Brain microvascular endothelial cell (primary cell): Measurements from ENCODE around the gene TNS3.

Source experiments
- DNase-seq: peaks from one replicate; pipeline ENCODE4 v3.0.0-alpha.2; 2020
- H3K27ac ChIP-seq: fragments of 250-450 bp; sonication (Bioruptor Pico); 2 replicates; pipeline ENCODE4 v1.5.1; 2020; ENCODE audit warnings: mild to moderate bottlenecking, moderate library complexity
- H3K27me3 ChIP-seq: fragments of 250-450 bp; sonication (Bioruptor Pico); replicated peaks from 2 replicates; pipeline ENCODE4 v1.5.1; 2020; ENCODE audit warnings: mild to moderate bottlenecking
- H3K36me3 ChIP-seq: fragments of 250-450 bp; sonication (Bioruptor Pico); replicated peaks from 2 replicates; pipeline ENCODE4 v1.5.1; 2020; ENCODE audit warnings: mild to moderate bottlenecking
- H3K4me3 ChIP-seq: 2 replicates; pipeline ENCODE4 v1.5.1; 2011; ENCODE audit warnings: low read depth, mild to moderate bottlenecking, control low read depth, low read length, moderate library complexity
- CTCF ChIP-seq: IDR thresholded peaks from 2 replicates; pipeline ENCODE4 v1.5.1; 2011; ENCODE audit warnings: low read depth, mild to moderate bottlenecking, moderate library complexity, low read length, control low read depth, inconsistent platforms; ENCODE audit errors: missing control alignments
- in situ Hi-C: cut with HindIII; loops from 2 replicates; pipeline ENCODE4 v1.10.0; 2017; ENCODE audit warnings: low sequenced_read_pairs, low pct_ligation_motif_present

TNS3 gene

DNA sequence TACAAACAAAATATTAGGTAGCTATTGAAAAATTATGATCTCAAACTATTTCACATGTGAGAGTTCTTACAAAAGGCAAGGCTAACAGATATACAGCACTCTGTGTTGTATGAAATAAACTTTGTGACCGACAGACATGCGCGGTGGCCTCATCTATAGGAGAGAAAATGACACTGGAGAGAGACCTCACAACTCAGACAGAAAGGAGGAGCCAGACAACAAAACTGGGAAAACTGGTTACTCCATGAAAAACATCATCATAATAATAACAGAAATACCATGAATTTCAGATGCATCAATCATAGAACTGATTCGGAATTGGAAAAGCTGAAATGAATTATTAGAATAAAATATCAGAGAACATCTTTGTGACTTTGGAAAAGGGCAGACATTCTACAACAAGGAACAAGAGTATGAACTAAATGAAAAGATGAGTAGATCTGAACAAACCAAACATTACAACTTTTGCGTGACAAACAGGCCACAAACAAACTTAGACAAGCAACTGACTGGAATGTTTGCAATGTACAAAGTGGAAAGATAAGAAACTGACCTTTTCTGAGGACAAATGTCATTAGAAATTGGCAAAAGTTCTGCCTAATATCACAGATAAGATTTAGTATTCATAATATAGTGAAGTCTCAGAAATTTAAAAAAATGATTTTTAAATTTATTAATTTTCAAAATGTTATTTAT, 69.3 kb downstream of the TNS3 start:
- no peaks in the 10 kb centered on the region for H3K36me3 ChIP-seq
- no peak for TF ChIP-seq CTCF
- peak overlapping the region; percentile 12 for H3K27ac ChIP-seq
- H3K4me3 ChIP-seq, result no peak overlapping the region
- DNase-seq, result no peak
- no peaks in the 10 kb centered on the region for H3K27me3 ChIP-seq
- in situ Hi-C loops, result no loop called here

- TF ChIP-seq CTCF, result no peak
- in situ Hi-C loops, result no loop called here
- Histone ChIP-seq H3K27ac (no peak overlapping the region), H3K36me3 (no peaks in the 10 kb centered on the region), H3K27me3 (no peaks in the 10 kb centered on the region), H3K4me3 (no peak overlapping the region)
- no peak for DNase-seq
Measured at GRCh38 chr7:47511699-47512370, 70.1 kb downstream of the TNS3 start.

- no peaks in the 10 kb centered on the region for H3K27me3 ChIP-seq
- H3K27ac ChIP-seq, result no peak overlapping the region
- no peaks in the 10 kb centered on the region for H3K36me3 ChIP-seq
- in situ Hi-C loops, result no loop called here
- no peak overlapping the region for H3K4me3 ChIP-seq
- TF ChIP-seq CTCF, result no peak
- no peak for DNase-seq
Measured at GRCh38 chr7:47510786-47511185, 71.1 kb downstream of the TNS3 start.

DNA sequence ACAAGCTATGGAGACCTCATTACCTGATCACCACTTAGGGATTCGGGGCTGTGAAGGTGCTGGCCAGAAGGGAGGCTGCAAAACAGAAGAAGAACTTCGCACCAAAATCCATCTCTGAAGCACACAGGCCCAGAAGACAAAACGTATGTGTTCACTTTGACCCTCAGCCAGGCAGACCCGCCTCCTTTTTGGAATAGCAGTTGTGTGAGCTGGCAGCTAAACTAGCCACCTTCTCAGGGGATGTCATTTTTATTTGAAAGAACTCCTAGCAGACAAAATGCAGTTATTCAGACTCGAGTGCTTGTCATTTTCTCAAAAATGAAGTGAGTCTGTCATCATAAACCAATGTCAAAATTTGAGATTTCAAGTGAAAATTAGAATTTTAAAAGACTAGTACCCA, 71.7 kb downstream of the TNS3 start:
- no peak for TF ChIP-seq CTCF
- in situ Hi-C loops, result no loop called here
- Histone ChIP-seq H3K4me3 (no peak overlapping the region), H3K36me3 (no peaks in the 10 kb centered on the region), H3K27me3 (no peaks in the 10 kb centered on the region), H3K27ac (no peak overlapping the region)
- no peak for DNase-seq

DNA sequence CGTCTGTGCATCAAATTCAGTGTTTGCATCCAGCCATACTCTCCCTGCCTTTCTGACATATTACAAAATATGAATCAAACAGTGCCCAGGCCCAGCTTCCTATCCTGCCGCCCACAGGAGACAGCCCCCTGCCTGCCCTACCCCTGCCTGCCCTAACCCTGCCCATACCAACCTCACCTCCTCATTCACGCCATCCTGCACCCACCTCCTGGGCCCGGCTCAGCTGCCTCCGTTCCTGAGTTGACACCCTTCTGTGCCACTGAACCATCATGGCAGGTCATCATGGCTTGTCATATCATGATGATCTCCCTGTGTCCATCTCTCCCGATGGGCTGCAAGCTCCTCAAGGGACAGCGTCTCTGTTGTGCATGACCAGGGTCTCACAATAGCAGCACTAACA, 72.3 kb downstream of the TNS3 start:
- Histone ChIP-seq H3K27ac (no peak overlapping the region), H3K36me3 (no peaks in the 10 kb centered on the region), H3K27me3 (no peaks in the 10 kb centered on the region), H3K4me3 (no peak overlapping the region)
- DNase-seq, result no peak
- no peak for TF ChIP-seq CTCF
- in situ Hi-C loops, result no loop called here
